Psoas muscle (tissue), 8 donors: ENCODE data around the gene DNAH11. TPM values are rescaled to one million over a fixed set of nuclear protein-coding genes. Genes with fewer than 3 reads are reported as not detected.

ENCODE experiments used
- ATAC-seq, 4 donors: fragments of 200-7000 bp; cut with Tn5 transposase; one replicate each; pipeline ENCODE4 v1.9.1; 2020; ENCODE audit warnings: moderate library complexity in 3 of 4, mild to moderate bottlenecking in 2 of 4
- DNase-seq, 2 donors: peaks; one replicate each; pipeline ENCODE4 v3.0.0-alpha.2; 2020
- H3K27ac ChIP-seq: fragments of 200-600 bp; one replicate; pipeline ENCODE4 v1.8.0; 2022
- H3K27me3 ChIP-seq, 3 donors: fragments of 200-600 bp in 1 of 3; one replicate each; pipeline versions ENCODE4 v1.6.1 to v1.8.0; 2013 to 2022; ENCODE audit warnings: low read length in 2 of 3, mild to moderate bottlenecking in 2 of 3, moderate library complexity in 1 of 3; ENCODE audit not compliant: insufficient read depth in 3 of 3
- H3K36me3 ChIP-seq, 2 donors: fragments of 200-600 bp in 1 of 2; one replicate each; pipeline versions ENCODE4 v1.6.1 to v1.8.0; 2013 to 2022; ENCODE audit warnings: low read depth in 1 of 2, mild to moderate bottlenecking in 1 of 2, moderate library complexity in 1 of 2; ENCODE audit not compliant: insufficient read depth in 1 of 2
- H3K4me1 ChIP-seq: fragments of 200-600 bp; one replicate; pipeline ENCODE4 v1.8.0; 2022
- H3K4me3 ChIP-seq: fragments of 200-600 bp; one replicate; pipeline ENCODE4 v1.8.0; 2022; ENCODE audit warnings: mild to moderate bottlenecking
- H3K9me3 ChIP-seq: fragments of 200-600 bp; one replicate; pipeline ENCODE4 v1.8.0; 2022
- WGBS, 3 donors: extraction: QIAGEN DNeasy Blood & Tissue Kit; methylation state at CpG; one replicate each; pipeline versions ENCODE4 v1.1.6 to v1.1.7; 2013; 5-methylcytosine and 5-hydroxymethylcytosine counted together
- intact Hi-C, 2 donors: fragments of 100-400 bp; cut with DNase I; formaldehyde crosslinking; loops; one replicate each; pipeline versions ENCODE4 v1.11.0 to v1.14.2; 2022
- polyA plus RNA-seq, 3 donors: library from polyadenylated mRNA; stranded (reverse); fragments of 200-250 nt; gene quantifications; one replicate each; pipeline ENCODE4 v1.2.3, GENCODE V29; 2013
- total RNA-seq, 4 donors: library from RNA; stranded (reverse); fragmentation: NEBNext Ultra II Directional in 2 of 4; extraction: Animal tissue kit (Norgen Biotek cat#: 25700) in 2 of 4; gene quantifications; one replicate each; pipeline versions ENCODE4 v1.2.1 to v1.2.4, GENCODE V29; 2021 to 2023
- TF ChIP-seq, protein P1 (sequence below): fragments of 200-600 bp; IDR thresholded peaks from one replicate; pipeline ENCODE4 v1.8.0; 2022; ENCODE audit warnings: antibody characterized with exemption
- donor health status: healthy with polysubstance abuse.
- donor health status: DM: no; HTN: no; CAD: no; lungs with moderate emphysema.
- donor health status: Bipolar disorder and iron deficiency.
- donor health status: healthy.
- donor health status: DM: yes; HTN: yes; CAD: no.
- donor health status: DM: no; HTN: no; CAD: no.
- donor health status: DM: no; HTN: no; CAD: no.
- donor health status: DM: yes; HTN: yes; CAD: no.

DNAH11 gene
- total and polyA plus RNA-seq, 7 donors = 0.01 to 0.93 (median 0.28) TPM

DNA sequence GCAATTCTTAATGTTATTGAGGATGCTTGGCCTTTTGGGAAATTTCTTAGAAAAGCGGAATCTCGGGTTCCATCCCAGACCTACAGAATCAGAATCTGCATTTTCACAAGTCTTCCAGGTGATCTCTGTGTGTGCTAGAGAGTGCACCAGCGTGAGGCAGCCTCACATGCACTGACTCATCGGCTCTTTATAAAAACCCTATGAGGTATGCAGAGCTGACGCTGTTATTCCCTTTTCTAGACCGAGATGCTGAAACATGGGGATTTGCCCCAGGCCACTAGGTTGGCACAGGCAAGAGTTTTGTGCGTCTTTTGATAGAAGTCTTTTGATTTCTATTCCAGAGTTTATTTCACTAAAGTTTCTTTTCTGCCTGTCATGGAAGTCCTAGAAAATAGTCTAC lies 341.7 kb downstream of the DNAH11 start:
- no peak for DNase-seq
- Histone ChIP-seq H3K4me3 (no peak overlapping the region), H3K4me1 (no peaks in the 10 kb centered on the region), H3K27me3 (no peaks in the 10 kb centered on the region), H3K36me3 (no peaks in the 10 kb centered on the region), H3K27ac (no peak overlapping the region), H3K9me3 (no peaks in the 10 kb centered on the region)
- TF ChIP-seq, protein P1, sequence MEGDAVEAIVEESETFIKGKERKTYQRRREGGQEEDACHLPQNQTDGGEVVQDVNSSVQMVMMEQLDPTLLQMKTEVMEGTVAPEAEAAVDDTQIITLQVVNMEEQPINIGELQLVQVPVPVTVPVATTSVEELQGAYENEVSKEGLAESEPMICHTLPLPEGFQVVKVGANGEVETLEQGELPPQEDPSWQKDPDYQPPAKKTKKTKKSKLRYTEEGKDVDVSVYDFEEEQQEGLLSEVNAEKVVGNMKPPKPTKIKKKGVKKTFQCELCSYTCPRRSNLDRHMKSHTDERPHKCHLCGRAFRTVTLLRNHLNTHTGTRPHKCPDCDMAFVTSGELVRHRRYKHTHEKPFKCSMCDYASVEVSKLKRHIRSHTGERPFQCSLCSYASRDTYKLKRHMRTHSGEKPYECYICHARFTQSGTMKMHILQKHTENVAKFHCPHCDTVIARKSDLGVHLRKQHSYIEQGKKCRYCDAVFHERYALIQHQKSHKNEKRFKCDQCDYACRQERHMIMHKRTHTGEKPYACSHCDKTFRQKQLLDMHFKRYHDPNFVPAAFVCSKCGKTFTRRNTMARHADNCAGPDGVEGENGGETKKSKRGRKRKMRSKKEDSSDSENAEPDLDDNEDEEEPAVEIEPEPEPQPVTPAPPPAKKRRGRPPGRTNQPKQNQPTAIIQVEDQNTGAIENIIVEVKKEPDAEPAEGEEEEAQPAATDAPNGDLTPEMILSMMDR = no peak
- intact Hi-C loops = no loop called here
- 95 to 97% (median 96%) methylated on average over 7 of the region's 7 CpGs for WGBS, 3 donors
- no peak for ATAC-seq

DNA sequence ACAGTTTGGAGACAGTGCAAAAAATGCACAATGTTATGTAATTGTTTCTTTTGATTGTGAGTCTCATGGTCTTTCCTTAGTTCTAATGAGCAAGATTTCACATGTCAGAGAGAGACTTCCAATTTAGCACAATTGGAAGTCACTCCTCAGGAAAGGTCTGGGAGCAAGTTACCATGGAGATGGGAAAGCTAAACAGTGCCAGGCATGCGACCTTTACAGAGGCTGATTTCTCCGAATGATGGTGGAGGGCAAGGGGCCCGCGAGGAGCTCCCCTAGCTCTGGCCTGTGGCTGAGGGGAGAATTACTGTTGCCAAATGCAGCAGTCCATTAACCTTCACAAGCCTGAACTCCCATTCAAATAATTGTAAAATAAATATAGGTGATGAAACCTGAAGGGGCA lies 343.6 kb downstream of the DNAH11 start:
- TF ChIP-seq, protein P1 = no peak
- Histone ChIP-seq H3K4me3 (no peak overlapping the region), H3K36me3 (no peaks in the 10 kb centered on the region), H3K4me1 (no peaks in the 10 kb centered on the region), H3K27ac (no peak overlapping the region), H3K9me3 (no peaks in the 10 kb centered on the region), H3K27me3 (no peaks in the 10 kb centered on the region)
- DNase-seq = no peak
- WGBS, 3 donors = 36 to 55% (median 42%) methylated on average over 4 of the region's 4 CpGs
- no peak for ATAC-seq
- intact Hi-C loops = no loop called here

DNA sequence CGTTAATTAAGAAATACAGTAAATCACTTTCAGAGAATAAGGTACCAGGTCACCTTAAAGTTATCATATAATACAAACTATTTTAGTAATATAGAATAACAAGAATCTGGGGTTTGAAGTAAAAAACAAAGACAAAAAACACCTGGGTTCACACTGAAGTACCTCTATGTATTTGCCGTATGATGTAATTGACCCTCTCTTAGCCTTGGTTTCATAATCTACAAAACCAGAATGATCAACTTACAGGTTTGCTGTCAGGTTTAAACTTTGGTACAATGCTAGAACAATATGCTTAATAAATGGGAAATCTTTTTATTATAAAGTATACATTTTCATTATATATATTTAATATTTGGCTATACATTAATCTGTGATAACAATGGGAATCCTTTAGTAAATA lies 344.5 kb downstream of the DNAH11 start:
- no peaks in the 10 kb centered on the region for H3K9me3 ChIP-seq
- H3K27ac ChIP-seq = no peak overlapping the region
- no peak overlapping the region for H3K4me3 ChIP-seq
- H3K36me3 ChIP-seq = no peaks in the 10 kb centered on the region
- TF ChIP-seq, protein P1 = no peak
- no peak for DNase-seq
- no peaks in the 10 kb centered on the region for H3K4me1 ChIP-seq
- ATAC-seq = no peak
- intact Hi-C loops = no loop called here
- WGBS, 3 donors = 83 to 97% (median 87%) methylated on average over 2 of the region's 2 CpGs
- H3K27me3 ChIP-seq = no peaks in the 10 kb centered on the region

DNA sequence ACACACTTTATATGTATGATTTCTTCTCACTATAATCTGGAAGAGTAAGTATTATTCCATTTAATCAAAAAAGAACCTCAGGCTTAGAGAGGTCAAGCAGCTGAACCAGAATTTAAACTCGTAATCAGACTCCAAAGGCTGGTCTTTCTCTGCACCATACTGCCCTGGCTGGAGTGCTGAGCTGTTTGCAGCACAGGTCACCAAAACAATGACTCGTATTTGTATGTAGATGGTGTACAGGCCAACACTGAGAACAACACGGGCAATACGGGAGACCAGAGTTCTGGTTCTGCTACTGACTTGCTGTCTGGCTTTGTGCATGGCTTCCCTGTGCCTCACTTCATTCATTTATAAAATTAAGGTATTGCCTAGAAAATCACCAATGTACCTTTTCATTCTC lies 344.9 kb downstream of the DNAH11 start:
- no peak overlapping the region for H3K4me3 ChIP-seq
- TF ChIP-seq, protein P1 = no peak
- no peak for DNase-seq
- no peak overlapping the region for H3K27ac ChIP-seq
- no peaks in the 10 kb centered on the region for H3K4me1 ChIP-seq
- intact Hi-C loops = no loop called here
- WGBS, 3 donors = 80 to 86% (median 84%) methylated on average over 4 of the region's 4 CpGs
- H3K36me3 ChIP-seq = no peaks in the 10 kb centered on the region
- ATAC-seq = no peak
- no peaks in the 10 kb centered on the region for H3K27me3 ChIP-seq
- no peaks in the 10 kb centered on the region for H3K9me3 ChIP-seq

DNA sequence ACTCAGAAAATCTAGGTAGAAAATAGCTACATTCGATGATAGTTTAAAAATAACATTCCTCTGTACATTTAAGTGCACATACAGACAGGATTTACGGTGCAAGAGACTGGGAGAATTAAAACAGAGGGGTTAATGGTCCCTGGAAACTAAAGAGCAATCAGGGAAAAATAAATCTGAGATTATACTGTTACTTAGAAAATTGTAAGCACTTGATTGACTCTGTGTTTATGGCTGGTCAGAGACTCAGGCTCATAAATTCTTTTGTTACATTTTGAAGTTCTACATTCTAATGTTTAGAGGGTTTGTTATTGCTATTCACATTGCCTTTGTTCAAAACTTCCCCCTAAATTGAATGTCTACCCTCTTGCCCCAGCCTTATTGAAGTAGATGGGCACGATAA lies 348.5 kb downstream of the DNAH11 start:
- TF ChIP-seq, protein P1 = no peak
- Histone ChIP-seq H3K4me3 (no peak overlapping the region), H3K4me1 (no peaks in the 10 kb centered on the region), H3K36me3 (no peaks in the 10 kb centered on the region), H3K9me3 (no peaks in the 10 kb centered on the region), H3K27ac (no peak overlapping the region), H3K27me3 (no peaks in the 10 kb centered on the region)
- DNase-seq (no peak), ATAC-seq (no peak)
- intact Hi-C loops = no loop called here
- 60 to 71% (median 70%) methylated on average over 3 of the region's 3 CpGs for WGBS, 3 donors
